Osteocyte (in vitro differentiated cells): Measurements from ENCODE around the gene COL4A1. TPM values are rescaled to one million over a fixed set of nuclear protein-coding genes. Genes with fewer than 3 reads are reported as not detected.
A peak's percentile ranks its signal among the peaks of the same experiment; 100 is the strongest.

Experiments used
- DNase-seq: peaks from one replicate; pipeline ENCODE4 v3.0.0; 2021; ENCODE audit warnings: mixed read lengths; ENCODE audit not compliant: unreplicated experiment; ENCODE audit errors: extremely low spot score
- H3K27ac Mint-ChIP-seq: one replicate; pipeline ENCODE4 v1.8.0; 2021; ENCODE audit warnings: mild to moderate bottlenecking, mixed read lengths; ENCODE audit not compliant: unreplicated experiment
- H3K27me3 Mint-ChIP-seq: one replicate; pipeline ENCODE4 v1.8.0; 2021; ENCODE audit warnings: mixed read lengths; ENCODE audit not compliant: unreplicated experiment
- H3K36me3 Mint-ChIP-seq: one replicate; pipeline ENCODE4 v1.8.0; 2021; ENCODE audit warnings: mixed read lengths; ENCODE audit not compliant: unreplicated experiment
- H3K4me1 Mint-ChIP-seq: one replicate; pipeline ENCODE4 v1.8.0; 2021; ENCODE audit warnings: mixed read lengths; ENCODE audit not compliant: unreplicated experiment
- H3K4me3 Mint-ChIP-seq: one replicate; pipeline ENCODE4 v1.8.0; 2021; ENCODE audit warnings: mild to moderate bottlenecking, moderate library complexity, mixed read lengths; ENCODE audit not compliant: unreplicated experiment
- H3K9me3 Mint-ChIP-seq: one replicate; pipeline ENCODE4 v1.8.0; 2021; ENCODE audit warnings: mixed read lengths; ENCODE audit not compliant: unreplicated experiment
- total RNA-seq: library from RNA; stranded (reverse); gene quantifications from 2 replicates; pipeline ENCODE4 v1.2.1, GENCODE V29; 2021
- TF ChIP-seq, protein P1 (sequence below): fragments of 200-600 bp; sonication (generic); IDR thresholded peaks from 2 replicates; pipeline ENCODE4 v1.5.0; 2021; ENCODE audit warnings: antibody characterized with exemption, mild to moderate bottlenecking, moderate library complexity

COL4A1 gene
- total RNA-seq, 1 donor from 2014 or later: 3,181 TPM

DNA sequence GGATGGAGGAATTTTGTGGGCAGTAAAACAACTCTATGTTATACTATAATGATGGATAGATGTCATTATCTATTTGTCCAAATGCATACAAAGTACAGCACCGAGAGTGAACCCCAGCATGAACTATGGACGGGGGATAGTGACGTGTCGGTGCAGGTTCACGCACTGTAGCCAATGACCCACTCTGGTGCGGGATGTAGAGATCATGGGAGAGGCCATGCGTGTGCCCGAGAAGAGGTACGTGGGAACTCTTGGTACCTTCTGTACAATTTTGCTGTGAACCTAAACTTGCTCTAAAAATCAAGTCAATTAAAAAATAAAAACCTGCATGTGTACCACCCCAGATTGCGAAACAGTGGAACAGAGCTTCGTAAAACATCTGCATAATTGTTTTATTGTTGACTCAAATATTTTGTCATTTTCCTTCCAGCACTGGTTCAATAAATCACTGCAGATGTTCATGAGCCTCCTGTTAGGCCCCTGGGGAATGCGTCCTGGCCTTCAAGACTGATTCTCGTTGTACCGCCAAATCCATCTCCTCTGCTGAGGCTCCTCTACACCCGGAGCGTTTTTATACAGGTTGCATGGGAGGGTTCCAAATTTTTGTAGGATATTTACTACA is 30.9 kb downstream of the COL4A1 start:
- peak; percentile 38 for DNase-seq
- TF ChIP-seq, protein P1, sequence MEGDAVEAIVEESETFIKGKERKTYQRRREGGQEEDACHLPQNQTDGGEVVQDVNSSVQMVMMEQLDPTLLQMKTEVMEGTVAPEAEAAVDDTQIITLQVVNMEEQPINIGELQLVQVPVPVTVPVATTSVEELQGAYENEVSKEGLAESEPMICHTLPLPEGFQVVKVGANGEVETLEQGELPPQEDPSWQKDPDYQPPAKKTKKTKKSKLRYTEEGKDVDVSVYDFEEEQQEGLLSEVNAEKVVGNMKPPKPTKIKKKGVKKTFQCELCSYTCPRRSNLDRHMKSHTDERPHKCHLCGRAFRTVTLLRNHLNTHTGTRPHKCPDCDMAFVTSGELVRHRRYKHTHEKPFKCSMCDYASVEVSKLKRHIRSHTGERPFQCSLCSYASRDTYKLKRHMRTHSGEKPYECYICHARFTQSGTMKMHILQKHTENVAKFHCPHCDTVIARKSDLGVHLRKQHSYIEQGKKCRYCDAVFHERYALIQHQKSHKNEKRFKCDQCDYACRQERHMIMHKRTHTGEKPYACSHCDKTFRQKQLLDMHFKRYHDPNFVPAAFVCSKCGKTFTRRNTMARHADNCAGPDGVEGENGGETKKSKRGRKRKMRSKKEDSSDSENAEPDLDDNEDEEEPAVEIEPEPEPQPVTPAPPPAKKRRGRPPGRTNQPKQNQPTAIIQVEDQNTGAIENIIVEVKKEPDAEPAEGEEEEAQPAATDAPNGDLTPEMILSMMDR: no peak
- Mint-ChIP-seq H3K36me3 (peaks cover 38% of the 10 kb centered on the region), H3K27me3 (no peaks in the 10 kb centered on the region), H3K4me1 (peaks cover 87% of the 10 kb centered on the region), H3K9me3 (no peaks in the 10 kb centered on the region), H3K4me3 (peak overlapping the region; percentile 5), H3K27ac (peak overlapping the region; percentile 76)

DNA sequence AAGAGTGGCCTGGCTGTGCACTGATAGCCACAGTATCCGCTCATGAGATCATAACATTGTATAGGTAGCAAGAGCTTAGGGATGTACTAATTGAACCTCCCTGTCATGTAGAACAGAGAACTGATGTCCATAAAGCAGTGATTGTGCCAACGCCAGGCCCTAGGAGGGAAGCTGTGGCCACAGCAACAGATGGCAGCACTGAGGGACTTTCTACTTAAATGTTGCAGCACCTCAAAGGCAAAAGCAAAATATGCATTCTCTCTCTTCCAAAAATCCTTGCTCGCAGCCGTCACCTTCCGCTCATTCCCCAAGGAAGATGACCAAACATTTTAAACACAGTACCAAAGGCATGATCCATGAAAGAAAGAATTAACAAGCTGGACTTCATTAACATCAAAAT is 32.3 kb downstream of the COL4A1 start:
- H3K4me1 Mint-ChIP-seq: peaks cover 87% of the 10 kb centered on the region
- H3K27ac Mint-ChIP-seq: peak overlapping the region; percentile 76
- H3K27me3 Mint-ChIP-seq: no peaks in the 10 kb centered on the region
- DNase-seq: peak; percentile 48
- TF ChIP-seq, protein P1: peak; percentile 48
- H3K36me3 Mint-ChIP-seq: peaks cover 42% of the 10 kb centered on the region
- no peak overlapping the region for H3K4me3 Mint-ChIP-seq
- no peaks in the 10 kb centered on the region for H3K9me3 Mint-ChIP-seq

DNA sequence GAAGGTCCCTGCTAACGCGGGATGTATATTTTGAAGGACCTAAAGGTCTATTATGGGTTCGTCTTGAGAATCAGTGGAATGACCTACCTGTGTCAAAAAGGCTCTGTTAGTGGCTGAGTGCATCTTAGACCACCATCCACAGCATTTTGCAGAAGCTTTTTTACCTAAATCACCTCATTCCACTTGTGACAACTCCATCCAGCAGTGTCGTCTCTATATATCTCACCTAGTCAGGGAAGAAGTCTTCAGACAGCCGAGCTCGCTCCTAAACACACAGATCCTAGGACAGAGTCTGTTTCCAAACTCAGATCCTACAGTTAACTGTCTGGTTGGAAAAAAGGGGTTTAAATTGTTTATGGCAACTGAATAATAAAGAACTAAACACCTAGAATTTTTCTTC is 33.7 kb downstream of the COL4A1 start:
- no peaks in the 10 kb centered on the region for H3K9me3 Mint-ChIP-seq
- peaks cover 84% of the 10 kb centered on the region for H3K4me1 Mint-ChIP-seq
- DNase-seq: peak; percentile 19
- peak overlapping the region; percentile 62 for H3K27ac Mint-ChIP-seq
- peaks cover 47% of the 10 kb centered on the region for H3K36me3 Mint-ChIP-seq
- TF ChIP-seq, protein P1: no peak
- no peaks in the 10 kb centered on the region for H3K27me3 Mint-ChIP-seq
- no peak overlapping the region for H3K4me3 Mint-ChIP-seq

GRCh38 chr13:110272651-110273050 is 34.3 kb downstream of the COL4A1 start:
- peak; percentile 25 for DNase-seq
- Mint-ChIP-seq H3K4me1 (peaks cover 81% of the 10 kb centered on the region), H3K4me3 (no peak overlapping the region), H3K36me3 (peaks cover 49% of the 10 kb centered on the region), H3K27me3 (no peaks in the 10 kb centered on the region), H3K9me3 (no peaks in the 10 kb centered on the region), H3K27ac (peak overlapping the region; percentile 74)
- TF ChIP-seq, protein P1: no peak

DNA sequence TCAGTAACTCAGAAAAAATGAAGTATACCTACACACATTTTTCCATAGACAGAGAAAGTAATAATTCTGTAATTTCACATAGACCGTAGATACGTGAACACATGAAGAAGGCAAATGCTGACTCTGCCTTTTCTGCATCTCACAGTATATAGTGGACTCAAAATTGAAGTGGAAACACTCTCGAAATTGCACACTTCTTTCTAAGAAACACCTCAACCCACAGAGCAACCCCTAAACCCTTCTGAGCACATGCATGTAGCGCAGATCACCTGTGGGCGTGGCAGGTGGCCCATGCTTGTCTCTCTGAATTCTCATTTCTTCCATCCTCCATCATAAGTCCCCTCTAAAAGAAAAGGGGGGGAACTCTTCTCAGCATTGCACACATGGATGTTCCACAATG is 34.7 kb downstream of the COL4A1 start:
- Mint-ChIP-seq H3K9me3 (no peaks in the 10 kb centered on the region), H3K4me3 (no peak overlapping the region), H3K27ac (peak overlapping the region; percentile 74), H3K4me1 (peaks cover 78% of the 10 kb centered on the region), H3K27me3 (no peaks in the 10 kb centered on the region), H3K36me3 (peaks cover 47% of the 10 kb centered on the region)
- TF ChIP-seq, protein P1: no peak
- peak; percentile 15 for DNase-seq
